Kidney (tissue), 14 donors: ENCODE results near the gene CLEC16A. TPM values are rescaled to one million over a fixed set of nuclear protein-coding genes. Genes with fewer than 3 reads are reported as not detected.

Experiments
- DNase-seq, 5 donors: peaks; one replicate each; pipeline ENCODE4 v3.0.0-alpha.2; 2013 to 2020
- FAIRE-seq: peaks from 2 replicates; lab custom pipeline; 2012; peaks lifted over from hg19 to GRCh38; lab: Jason Lieb, UNC
- H3K27ac ChIP-seq, 2 donors: one replicate each; pipeline ENCODE4 v1.7.0; 2013; ENCODE audit warnings: low read depth in 2 of 2, low read length in 2 of 2, inconsistent platforms in 1 of 2
- H3K27me3 ChIP-seq: one replicate; pipeline ENCODE4 v1.7.1; 2013; ENCODE audit warnings: low read length, inconsistent platforms; ENCODE audit not compliant: control insufficient read depth, insufficient read depth
- H3K36me3 ChIP-seq, 3 donors: one replicate each; pipeline versions ENCODE4 v1.7.0 to v1.7.1; 2013; ENCODE audit warnings: low read length in 3 of 3, control low read depth in 1 of 3, inconsistent platforms in 1 of 3; ENCODE audit not compliant: insufficient read depth in 3 of 3, control insufficient read depth in 2 of 3
- H3K4me1 ChIP-seq, 3 donors: one replicate each; pipeline versions ENCODE4 v1.7.0 to v1.7.1; 2013; ENCODE audit warnings: low read length in 3 of 3, inconsistent platforms in 1 of 3, low read depth in 1 of 3; ENCODE audit not compliant: control insufficient read depth in 2 of 3, insufficient read depth in 2 of 3
- H3K4me3 ChIP-seq, 3 donors: one replicate each; pipeline versions ENCODE4 v1.7.0 to v1.8.1; 2013; ENCODE audit warnings: low read length in 3 of 3, control low read depth in 1 of 3, inconsistent platforms in 1 of 3
- H3K9ac ChIP-seq, 3 donors: one replicate each; pipeline versions ENCODE4 v1.7.0 to v1.7.1; 2013; ENCODE audit warnings: low read length in 3 of 3, control low read depth in 1 of 3, inconsistent platforms in 1 of 3
- H3K9me3 ChIP-seq, 3 donors: one replicate each; pipeline versions ENCODE4 v1.7.0 to v1.7.1; 2013; ENCODE audit warnings: low read length in 3 of 3, control low read depth in 1 of 3, inconsistent platforms in 1 of 3; ENCODE audit not compliant: control insufficient read depth in 2 of 3, insufficient read depth in 1 of 3
- CTCF ChIP-seq: IDR thresholded peaks from 3 replicates; pipeline ENCODE4 v1.5.1; 2012; ENCODE audit warnings: mild to moderate bottlenecking, moderate library complexity, borderline replicate concordance; ENCODE audit not compliant: insufficient read depth; ENCODE audit errors: extremely low read depth
- intact Hi-C: fragments of 100-400 bp; cut with DNase I; formaldehyde crosslinking; loops from one replicate; pipeline ENCODE4 v1.11.1; 2022
- polyA plus RNA-seq: library from polyadenylated mRNA; stranded (reverse); fragments of 350-450 nt; fragmentation: Illumina TruSeq; extraction: RNeasy Lipid Tissue Mini Kit (QIAGEN cat#74804); gene quantifications from one replicate; pipeline ENCODE4 v1.2.3, GENCODE V29; 2014; ENCODE audit warnings: low read depth, low replicate concordance; ENCODE audit not compliant: insufficient read depth
- total RNA-seq: library from RNA; stranded (reverse); fragmentation: NEBNext Ultra II Directional; extraction: Animal tissue kit (Norgen Biotek cat#: 25700); gene quantifications from one replicate; pipeline ENCODE4 v1.2.1, GENCODE V29; 2021
- donor health status: control.
- donor health status: control.
- donor health status: control.
- donor health status: control.
- donor health status: control.
- donor health status: DM: yes; HTN: yes; CAD: no.
- donor health status: Normal renal cell carcinoma (clear cell type).

Gene CLEC16A
- total and polyA plus RNA-seq, 2 donors from 2014 or later: 10.8 to 51.9 TPM

GRCh38 chr16:10896165-10896564 lies 48.2 kb upstream of the CLEC16A start:
- H3K9ac ChIP-seq: no peak overlapping the region
- no peak for FAIRE-seq
- no peak for TF ChIP-seq CTCF
- H3K4me1 ChIP-seq: no peaks in the 10 kb centered on the region
- intact Hi-C loops: no loop called here
- DNase-seq: no peak
- H3K36me3 ChIP-seq: peaks cover 0 to 2% (median 0%) of the 10 kb centered on the region in 3 donors
- no peak overlapping the region for H3K27ac ChIP-seq
- H3K9me3 ChIP-seq: no peaks in the 10 kb centered on the region
- H3K4me3 ChIP-seq: no peak overlapping the region
- H3K27me3 ChIP-seq: no peaks in the 10 kb centered on the region

GRCh38 chr16:10896723-10897122 lies 47.6 kb upstream of the CLEC16A start:
- Histone ChIP-seq H3K27me3 (no peaks in the 10 kb centered on the region), H3K4me1 (no peaks in the 10 kb centered on the region), H3K9me3 (no peaks in the 10 kb centered on the region), H3K27ac (no peak overlapping the region), H3K36me3 (peaks cover 0 to 2% (median 2%) of the 10 kb centered on the region in 3 donors), H3K4me3 (no peak overlapping the region), H3K9ac (no peak overlapping the region)
- DNase-seq (no peak), FAIRE-seq (no peak)
- no peak for TF ChIP-seq CTCF
- intact Hi-C loops: no loop called here

GRCh38 chr16:10897134-10897533 lies 47.2 kb upstream of the CLEC16A start:
- no peak for TF ChIP-seq CTCF
- no peak overlapping the region for H3K4me3 ChIP-seq
- no peak overlapping the region for H3K9ac ChIP-seq
- intact Hi-C loops: no loop called here
- H3K27me3 ChIP-seq: no peaks in the 10 kb centered on the region
- H3K9me3 ChIP-seq: no peaks in the 10 kb centered on the region
- no peaks in the 10 kb centered on the region for H3K4me1 ChIP-seq
- H3K36me3 ChIP-seq: peaks cover 0 to 7% (median 2%) of the 10 kb centered on the region in 3 donors
- no peak overlapping the region for H3K27ac ChIP-seq
- no peak for DNase-seq
- no peak for FAIRE-seq

- Histone ChIP-seq H3K27me3 (no peaks in the 10 kb centered on the region), H3K27ac (no peak overlapping the region), H3K36me3 (peaks cover 0 to 15% (median 10%) of the 10 kb centered on the region in 3 donors), H3K4me1 (no peaks in the 10 kb centered on the region), H3K4me3 (no peak overlapping the region), H3K9me3 (no peaks in the 10 kb centered on the region), H3K9ac (no peak overlapping the region)
- no peak for DNase-seq
- TF ChIP-seq CTCF: no peak
- no peak for FAIRE-seq
- intact Hi-C loops: no loop called here
These were observed 41.4 kb upstream of the CLEC16A start for GRCh38 chr16:10902999-10903398.
